Measurements from ENCODE around the gene CHST12. TPM values are rescaled to one million over a fixed set of nuclear protein-coding genes. Genes with fewer than 3 reads are reported as not detected.

The CHST12 gene
- total RNA-seq, 1 donor from 2014 or later, result 18.5 TPM

GRCh38 chr7:2433713-2434550 lies 30.5 kb downstream of the CHST12 start:
- Mint-ChIP-seq H3K27me3 (ENCODE audit: low read depth, unreplicated experiment) (no peaks in the 10 kb centered on the region), H3K36me3 (ENCODE audit: low read depth, unreplicated experiment) (peaks cover 22% of the 10 kb centered on the region), H3K27ac (ENCODE audit: unreplicated experiment) (no peak overlapping the region), H3K4me3 (ENCODE audit: unreplicated experiment) (no peak overlapping the region), H3K9me3 (ENCODE audit: unreplicated experiment) (peaks cover 9% of the 10 kb centered on the region), H3K4me1 (ENCODE audit: low read depth, unreplicated experiment) (no peaks in the 10 kb centered on the region)
- no peak for DNase-seq (ENCODE audit: low read depth)
- Histone ChIP-seq H2AFZ (ENCODE audit: low read depth, low read length) (no peak overlapping the region), H3K4me1 (ENCODE audit: insufficient read depth, low read length) (no peaks in the 10 kb centered on the region), H3K9me3 (ENCODE audit: insufficient read depth, low read depth, low read length) (no peaks in the 10 kb centered on the region), H3K4me2 (ENCODE audit: low read length) (no peak overlapping the region), H3K27me3 (ENCODE audit: insufficient read depth, low read length) (no peaks in the 10 kb centered on the region), H3K79me2 (ENCODE audit: insufficient read depth, low read length) (peaks cover 3% of the 10 kb centered on the region), H3K27ac (ENCODE audit: low read depth, low read length) (no peak overlapping the region), H3K4me3 (ENCODE audit: insufficient read depth, low read depth, low read length) (no peak overlapping the region), H4K20me1 (ENCODE audit: insufficient read depth, low read length) (peaks cover 9% of the 10 kb centered on the region), H3K36me3 (ENCODE audit: insufficient read depth, low read length) (peaks cover 2% of the 10 kb centered on the region), H3K9ac (ENCODE audit: low read length) (no peak overlapping the region)
- FAIRE-seq, result no peak
- no peak for TF ChIP-seq EZH2 (IDR thresholded peaks at IDR 0.05; ENCODE audit: insufficient read depth, low read length)
- no peak for TF ChIP-seq CTCF (IDR thresholded peaks at IDR 0.05; ENCODE audit: insufficient read depth, low read depth, low read length)

- Mint-ChIP-seq H3K36me3 (ENCODE audit: low read depth, unreplicated experiment) (peaks cover 25% of the 10 kb centered on the region), H3K27ac (ENCODE audit: unreplicated experiment) (no peak overlapping the region), H3K9me3 (ENCODE audit: unreplicated experiment) (peaks cover 9% of the 10 kb centered on the region), H3K4me1 (ENCODE audit: low read depth, unreplicated experiment) (no peaks in the 10 kb centered on the region), H3K27me3 (ENCODE audit: low read depth, unreplicated experiment) (no peaks in the 10 kb centered on the region), H3K4me3 (ENCODE audit: unreplicated experiment) (no peak overlapping the region)
- Histone ChIP-seq H3K4me2 (ENCODE audit: low read length) (no peak overlapping the region), H4K20me1 (ENCODE audit: insufficient read depth, low read length) (peaks cover 9% of the 10 kb centered on the region), H3K9me3 (ENCODE audit: insufficient read depth, low read depth, low read length) (no peaks in the 10 kb centered on the region), H3K4me3 (ENCODE audit: insufficient read depth, low read depth, low read length) (no peak overlapping the region), H3K27ac (ENCODE audit: low read depth, low read length) (no peak overlapping the region), H2AFZ (ENCODE audit: low read depth, low read length) (no peak overlapping the region), H3K27me3 (ENCODE audit: insufficient read depth, low read length) (no peaks in the 10 kb centered on the region), H3K79me2 (ENCODE audit: insufficient read depth, low read length) (peaks cover 3% of the 10 kb centered on the region), H3K4me1 (ENCODE audit: insufficient read depth, low read length) (no peaks in the 10 kb centered on the region), H3K9ac (ENCODE audit: low read length) (no peak overlapping the region), H3K36me3 (ENCODE audit: insufficient read depth, low read length) (peaks cover 2% of the 10 kb centered on the region)
- FAIRE-seq, result no peak
- no peak for TF ChIP-seq CTCF (IDR thresholded peaks at IDR 0.05; ENCODE audit: insufficient read depth, low read depth, low read length)
- no peak for DNase-seq (ENCODE audit: low read depth)
Observed at GRCh38 chr7:2435146-2435545, 31.7 kb downstream of the CHST12 start.

Data from astrocyte (in vitro differentiated cells and primary cell).